ENCODE data around the gene GABRA4.

DNA sequence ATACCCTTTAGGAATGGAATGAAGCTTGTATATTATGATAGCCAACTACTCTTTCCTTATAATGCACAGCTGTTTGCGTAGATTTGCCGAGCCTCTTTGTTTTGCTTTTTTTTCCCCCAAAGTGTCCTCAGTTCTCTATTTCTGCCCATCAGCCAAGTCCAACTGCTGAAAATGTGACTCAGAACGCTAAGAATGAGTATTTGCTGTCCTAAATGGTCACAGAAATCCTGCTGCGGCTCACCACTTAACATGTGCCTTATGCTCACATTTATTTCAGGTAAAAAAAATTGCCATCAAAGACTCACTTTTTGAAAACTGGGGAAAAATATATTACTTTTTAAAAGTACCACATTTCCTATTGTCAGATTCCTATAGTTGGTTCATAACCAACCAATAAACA lies 36.9 kb downstream of the GABRA4 start:
- TF ChIP-seq CTCF (IDR thresholded peaks at IDR 0.05; ENCODE audit: low read depth, low read length) (no peak), POLR2A (IDR thresholded peaks at IDR 0.05; ENCODE audit: extremely low read depth, insufficient read length) (no peak), MYC (IDR thresholded peaks at IDR 0.05; ENCODE audit: low read depth, low read length) (no peak)
- TF ChIP-seq, protein P1, sequence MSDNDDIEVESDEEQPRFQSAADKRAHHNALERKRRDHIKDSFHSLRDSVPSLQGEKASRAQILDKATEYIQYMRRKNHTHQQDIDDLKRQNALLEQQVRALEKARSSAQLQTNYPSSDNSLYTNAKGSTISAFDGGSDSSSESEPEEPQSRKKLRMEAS (IDR thresholded peaks at IDR 0.05; ENCODE audit: low read depth, low read length), result no peak

Measured in NB4 (cell line).